ENCODE results near the gene HDAC1.
A peak's percentile ranks its signal among the peaks of the same experiment; 100 is the strongest.

HDAC1 gene

GRCh38 chr1:32330558-32331151, 38.8 kb downstream of the HDAC1 start:
- no peak for DNase-seq (ENCODE audit: low spot score)

- no peak for DNase-seq (ENCODE audit: low spot score)
Observed at GRCh38 chr1:32331549-32331948, 39.7 kb downstream of the HDAC1 start.

- no peak for DNase-seq (ENCODE audit: low spot score)
Observed at GRCh38 chr1:32332290-32333079, 40.6 kb downstream of the HDAC1 start.

- no peak for DNase-seq (ENCODE audit: low spot score)
Observed at GRCh38 chr1:32333251-32333963, 41.5 kb downstream of the HDAC1 start.

- DNase-seq (ENCODE audit: low spot score), result no peak
Observed at GRCh38 chr1:32334274-32334861, 42.5 kb downstream of the HDAC1 start.

- DNase-seq (ENCODE audit: low spot score), result peak; percentile 63
Observed at GRCh38 chr1:32334864-32335534, 43.1 kb downstream of the HDAC1 start.

GRCh38 chr1:32335535-32335789, 43.6 kb downstream of the HDAC1 start:
- DNase-seq (ENCODE audit: low spot score), result no peak

GRCh38 chr1:32335790-32336590, 44.1 kb downstream of the HDAC1 start, which contains the start of gene MARCKSL1:
MARCKSL1 (minus strand) TSS chr1:32336233; CDS start chr1:32336033, 200 bp downstream.
- DNase-seq (ENCODE audit: low spot score), result peak; percentile 87

- no peak for DNase-seq (ENCODE audit: low spot score)
Observed at GRCh38 chr1:32336591-32336932, 44.7 kb downstream of the HDAC1 start.

GRCh38 chr1:32336963-32337675, 45.2 kb downstream of the HDAC1 start:
- peak; percentile 65 for DNase-seq (ENCODE audit: low spot score)

GRCh38 chr1:32337855-32338636, 46.2 kb downstream of the HDAC1 start:
- no peak for DNase-seq (ENCODE audit: low spot score)

GRCh38 chr1:32338637-32339145, 46.8 kb downstream of the HDAC1 start:
- DNase-seq (ENCODE audit: low spot score), result no peak

GRCh38 chr1:32339363-32339978, 47.6 kb downstream of the HDAC1 start:
- no peak for DNase-seq (ENCODE audit: low spot score)

GRCh38 chr1:32341186-32341757, 49.4 kb downstream of the HDAC1 start:
- DNase-seq (ENCODE audit: low spot score), result no peak

GRCh38 chr1:32341971-32342370, 50.1 kb downstream of the HDAC1 start:
- no peak for DNase-seq (ENCODE audit: low spot score)

GRCh38 chr1:32342704-32343103, 50.8 kb downstream of the HDAC1 start:
- DNase-seq (ENCODE audit: low spot score), result no peak

GRCh38 chr1:32345289-32345827, 53.5 kb downstream of the HDAC1 start:
- DNase-seq (ENCODE audit: low spot score), result no peak

GRCh38 chr1:32346532-32347157, 54.8 kb downstream of the HDAC1 start:
- DNase-seq (ENCODE audit: low spot score), result no peak

Measured in CD4-positive, alpha-beta T cell treated with Interleukin-15 for 4 hours (primary cell).